ENCODE data around the gene ANGPTL4. TPM values are rescaled to one million over a fixed set of nuclear protein-coding genes. Genes with fewer than 3 reads are reported as not detected.

ANGPTL4 gene
- total and polyA plus RNA-seq, 9 of the 15 experiments (the other 6 are each of a cell fraction or from before 2014, with no cell fraction given), result 0.05 to 0.77 (median 0.22) TPM; not detected in 4

DNA sequence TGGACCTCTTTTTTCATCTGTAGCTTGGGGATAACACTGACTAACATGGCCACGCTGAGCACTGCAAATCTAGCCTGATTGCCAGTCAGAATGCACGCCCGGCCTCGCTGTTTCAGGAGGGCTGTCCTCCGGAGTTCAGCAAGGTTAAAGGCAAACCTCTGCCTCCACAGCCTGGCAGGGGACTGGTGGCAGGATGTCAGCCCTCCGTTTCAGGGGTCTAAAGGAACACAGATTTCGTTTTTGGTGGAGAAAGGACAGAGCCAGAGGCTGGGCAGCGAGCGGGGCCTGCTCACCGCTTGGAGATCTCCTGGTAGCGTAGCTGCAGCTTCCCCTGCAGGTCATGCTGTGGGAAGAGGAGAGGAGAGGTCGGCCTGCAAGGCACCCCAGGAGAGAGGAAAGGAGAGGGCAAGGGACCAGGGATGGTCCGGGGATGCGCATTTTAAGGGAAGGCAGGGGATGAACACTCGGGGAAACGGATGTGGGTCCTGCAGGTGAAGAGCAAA lies 43.3 kb upstream of the ANGPTL4 start (continued):
- TF ChIP-seq ZNF239 (CRISPR knock-in tag; IDR thresholded peaks at IDR 0.05), result no peak
- 0 out of 2 replicates have a peak, but pooled peaks have one; percentile 36 for TF ChIP-seq ZC3H4 (CRISPR knock-in tag; IDR thresholded peaks at IDR 0.05; ENCODE audit: borderline replicate concordance)
- TF ChIP-seq HLTF (IDR thresholded peaks at IDR 0.05), result no peak
- TF ChIP-seq ZBED1 (IDR thresholded peaks at IDR 0.05), result 0 out of 2 replicates have a peak, but pooled peaks have one; percentile 17
- 0 out of 2 replicates have a peak, but pooled peaks have one; percentile 10 for TF ChIP-seq NBN (IDR thresholded peaks at IDR 0.05; ENCODE audit: low read depth)
- TF ChIP-seq ELF4 (CRISPR knock-in tag; IDR thresholded peaks at IDR 0.05), result 0 out of 2 replicates have a peak, but pooled peaks have one; percentile 14
- TF ChIP-seq ZNF609 (CRISPR knock-in tag; IDR thresholded peaks at IDR 0.05; ENCODE audit: borderline replicate concordance), result no peak
- TF ChIP-seq, protein P1, sequence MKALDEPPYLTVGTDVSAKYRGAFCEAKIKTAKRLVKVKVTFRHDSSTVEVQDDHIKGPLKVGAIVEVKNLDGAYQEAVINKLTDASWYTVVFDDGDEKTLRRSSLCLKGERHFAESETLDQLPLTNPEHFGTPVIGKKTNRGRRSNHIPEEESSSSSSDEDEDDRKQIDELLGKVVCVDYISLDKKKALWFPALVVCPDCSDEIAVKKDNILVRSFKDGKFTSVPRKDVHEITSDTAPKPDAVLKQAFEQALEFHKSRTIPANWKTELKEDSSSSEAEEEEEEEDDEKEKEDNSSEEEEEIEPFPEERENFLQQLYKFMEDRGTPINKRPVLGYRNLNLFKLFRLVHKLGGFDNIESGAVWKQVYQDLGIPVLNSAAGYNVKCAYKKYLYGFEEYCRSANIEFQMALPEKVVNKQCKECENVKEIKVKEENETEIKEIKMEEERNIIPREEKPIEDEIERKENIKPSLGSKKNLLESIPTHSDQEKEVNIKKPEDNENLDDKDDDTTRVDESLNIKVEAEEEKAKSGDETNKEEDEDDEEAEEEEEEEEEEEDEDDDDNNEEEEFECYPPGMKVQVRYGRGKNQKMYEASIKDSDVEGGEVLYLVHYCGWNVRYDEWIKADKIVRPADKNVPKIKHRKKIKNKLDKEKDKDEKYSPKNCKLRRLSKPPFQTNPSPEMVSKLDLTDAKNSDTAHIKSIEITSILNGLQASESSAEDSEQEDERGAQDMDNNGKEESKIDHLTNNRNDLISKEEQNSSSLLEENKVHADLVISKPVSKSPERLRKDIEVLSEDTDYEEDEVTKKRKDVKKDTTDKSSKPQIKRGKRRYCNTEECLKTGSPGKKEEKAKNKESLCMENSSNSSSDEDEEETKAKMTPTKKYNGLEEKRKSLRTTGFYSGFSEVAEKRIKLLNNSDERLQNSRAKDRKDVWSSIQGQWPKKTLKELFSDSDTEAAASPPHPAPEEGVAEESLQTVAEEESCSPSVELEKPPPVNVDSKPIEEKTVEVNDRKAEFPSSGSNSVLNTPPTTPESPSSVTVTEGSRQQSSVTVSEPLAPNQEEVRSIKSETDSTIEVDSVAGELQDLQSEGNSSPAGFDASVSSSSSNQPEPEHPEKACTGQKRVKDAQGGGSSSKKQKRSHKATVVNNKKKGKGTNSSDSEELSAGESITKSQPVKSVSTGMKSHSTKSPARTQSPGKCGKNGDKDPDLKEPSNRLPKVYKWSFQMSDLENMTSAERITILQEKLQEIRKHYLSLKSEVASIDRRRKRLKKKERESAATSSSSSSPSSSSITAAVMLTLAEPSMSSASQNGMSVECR (CRISPR knock-in tag; IDR thresholded peaks at IDR 0.05), result 0 out of 2 replicates have a peak, but pooled peaks have one; percentile 5
- TF ChIP-seq THAP7 (CRISPR knock-in tag; IDR thresholded peaks at IDR 0.05), result no peak
- TF ChIP-seq, protein P2, sequence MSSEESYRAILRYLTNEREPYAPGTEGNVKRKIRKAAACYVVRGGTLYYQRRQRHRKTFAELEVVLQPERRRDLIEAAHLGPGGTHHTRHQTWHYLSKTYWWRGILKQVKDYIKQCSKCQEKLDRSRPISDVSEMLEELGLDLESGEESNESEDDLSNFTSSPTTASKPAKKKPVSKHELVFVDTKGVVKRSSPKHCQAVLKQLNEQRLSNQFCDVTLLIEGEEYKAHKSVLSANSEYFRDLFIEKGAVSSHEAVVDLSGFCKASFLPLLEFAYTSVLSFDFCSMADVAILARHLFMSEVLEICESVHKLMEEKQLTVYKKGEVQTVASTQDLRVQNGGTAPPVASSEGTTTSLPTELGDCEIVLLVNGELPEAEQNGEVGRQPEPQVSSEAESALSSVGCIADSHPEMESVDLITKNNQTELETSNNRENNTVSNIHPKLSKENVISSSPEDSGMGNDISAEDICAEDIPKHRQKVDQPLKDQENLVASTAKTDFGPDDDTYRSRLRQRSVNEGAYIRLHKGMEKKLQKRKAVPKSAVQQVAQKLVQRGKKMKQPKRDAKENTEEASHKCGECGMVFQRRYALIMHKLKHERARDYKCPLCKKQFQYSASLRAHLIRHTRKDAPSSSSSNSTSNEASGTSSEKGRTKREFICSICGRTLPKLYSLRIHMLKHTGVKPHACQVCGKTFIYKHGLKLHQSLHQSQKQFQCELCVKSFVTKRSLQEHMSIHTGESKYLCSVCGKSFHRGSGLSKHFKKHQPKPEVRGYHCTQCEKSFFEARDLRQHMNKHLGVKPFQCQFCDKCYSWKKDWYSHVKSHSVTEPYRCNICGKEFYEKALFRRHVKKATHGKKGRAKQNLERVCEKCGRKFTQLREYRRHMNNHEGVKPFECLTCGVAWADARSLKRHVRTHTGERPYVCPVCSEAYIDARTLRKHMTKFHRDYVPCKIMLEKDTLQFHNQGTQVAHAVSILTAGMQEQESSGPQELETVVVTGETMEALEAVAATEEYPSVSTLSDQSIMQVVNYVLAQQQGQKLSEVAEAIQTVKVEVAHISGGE (CRISPR knock-in tag; IDR thresholded peaks at IDR 0.05), result 0 out of 6 replicates have a peak, but pooled peaks of 1 of the 3 experiments have one; percentile 5
- no peak for TF ChIP-seq CBX2 (IDR thresholded peaks at IDR 0.05; ENCODE audit: insufficient read depth, low read length, poor library complexity, severe bottlenecking)
- TF ChIP-seq, protein P3, sequence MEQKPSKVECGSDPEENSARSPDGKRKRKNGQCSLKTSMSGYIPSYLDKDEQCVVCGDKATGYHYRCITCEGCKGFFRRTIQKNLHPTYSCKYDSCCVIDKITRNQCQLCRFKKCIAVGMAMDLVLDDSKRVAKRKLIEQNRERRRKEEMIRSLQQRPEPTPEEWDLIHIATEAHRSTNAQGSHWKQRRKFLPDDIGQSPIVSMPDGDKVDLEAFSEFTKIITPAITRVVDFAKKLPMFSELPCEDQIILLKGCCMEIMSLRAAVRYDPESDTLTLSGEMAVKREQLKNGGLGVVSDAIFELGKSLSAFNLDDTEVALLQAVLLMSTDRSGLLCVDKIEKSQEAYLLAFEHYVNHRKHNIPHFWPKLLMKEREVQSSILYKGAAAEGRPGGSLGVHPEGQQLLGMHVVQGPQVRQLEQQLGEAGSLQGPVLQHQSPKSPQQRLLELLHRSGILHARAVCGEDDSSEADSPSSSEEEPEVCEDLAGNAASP (IDR thresholded peaks at IDR 0.05), result no peak
